Small intestine (tissue), 7 donors: ENCODE data around the gene RBM47. TPM values are rescaled to one million over a fixed set of nuclear protein-coding genes. Genes with fewer than 3 reads are reported as not detected.

Experiments used
- DNase-seq, 2 donors: peaks; one replicate each; pipeline versions ENCODE4 v3.0.0 to v3.0.0-alpha.2; 2013
- FAIRE-seq: peaks from 2 replicates; lab custom pipeline; 2012; peaks lifted over from hg19 to GRCh38; lab: Jason Lieb, UNC
- H3K27ac ChIP-seq, 3 donors: one replicate each; pipeline ENCODE4 v1.5.1; 2013; ENCODE audit warnings: low read length in 2 of 3, mild to moderate bottlenecking in 2 of 3, control low read depth in 1 of 3, inconsistent platforms in 1 of 3, low read depth in 1 of 3, moderate library complexity in 1 of 3
- H3K27me3 ChIP-seq, 3 donors: one replicate each; pipeline ENCODE4 v1.6.1; 2013; ENCODE audit warnings: low read length in 3 of 3, inconsistent platforms in 1 of 3; ENCODE audit not compliant: control insufficient read depth in 3 of 3, insufficient read depth in 3 of 3
- H3K36me3 ChIP-seq, 3 donors: one replicate each; pipeline ENCODE4 v1.6.1; 2013; ENCODE audit warnings: low read length in 3 of 3, inconsistent platforms in 1 of 3, low read depth in 1 of 3, mild to moderate bottlenecking in 1 of 3, moderate library complexity in 1 of 3; ENCODE audit not compliant: control insufficient read depth in 3 of 3, insufficient read depth in 2 of 3
- H3K4me1 ChIP-seq, 3 donors: one replicate each; pipeline ENCODE4 v1.6.1; 2013; ENCODE audit warnings: low read length in 2 of 3, inconsistent platforms in 1 of 3, low read depth in 1 of 3, mild to moderate bottlenecking in 1 of 3, moderate library complexity in 1 of 3; ENCODE audit not compliant: control insufficient read depth in 3 of 3, insufficient read depth in 2 of 3
- H3K4me3 ChIP-seq, 3 donors: one replicate each; pipeline ENCODE4 v1.5.1; 2013; ENCODE audit warnings: low read length in 3 of 3, control low read depth in 1 of 3, inconsistent platforms in 1 of 3, low read depth in 1 of 3, mild to moderate bottlenecking in 1 of 3, moderate library complexity in 1 of 3
- H3K9me3 ChIP-seq, 2 donors: one replicate each; pipeline ENCODE4 v1.6.1; 2013; ENCODE audit warnings: low read depth in 1 of 2, low read length in 1 of 2; ENCODE audit not compliant: control insufficient read depth in 2 of 2, insufficient read depth in 1 of 2
- WGBS, 3 donors: extraction: QIAGEN DNeasy Blood & Tissue Kit; methylation state at CpG; one replicate each; pipeline ENCODE4 v1.1.7; 2013; 5-methylcytosine and 5-hydroxymethylcytosine counted together
- polyA plus RNA-seq, 4 donors: library from polyadenylated mRNA; stranded (reverse) in 3 of 4; unstranded in 1 of 4; fragments of 200-250 nt in 3 of 4; fragments of 120-200 nt in 1 of 4; gene quantifications; one replicate each; pipeline versions ENCODE4 v1.2.1 to v1.2.3, GENCODE V29; 2013
- donor health status: healthy with polysubstance abuse.
- donor health status: control.
- donor health status: control.
- donor health status: Bipolar disorder and iron deficiency.
- donor health status: healthy.

Gene RBM47
- polyA plus RNA-seq, 4 donors = 49.5 to 127 (median 106) TPM

DNA sequence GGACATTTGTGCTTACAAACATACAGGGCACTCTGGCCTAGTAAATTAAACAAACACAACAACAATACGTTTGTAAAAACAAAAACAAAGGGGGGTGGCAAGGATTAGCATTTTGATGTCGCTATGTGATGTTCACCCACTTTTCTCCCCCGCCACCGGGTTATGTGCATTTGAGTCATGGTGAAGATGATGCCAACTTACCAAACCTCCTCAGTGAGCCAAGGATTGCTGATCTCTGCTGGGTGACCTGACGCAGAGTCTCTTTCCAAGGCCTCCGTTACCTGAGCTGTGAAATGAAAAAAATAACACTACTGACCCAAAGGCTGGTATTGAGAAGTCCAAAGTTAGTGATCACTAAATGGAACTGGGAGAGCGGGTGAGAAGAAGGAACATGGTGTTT lies 85.4 kb downstream of the RBM47 start:
- no peaks in the 10 kb centered on the region for H3K27me3 ChIP-seq
- FAIRE-seq (no peak), DNase-seq (no peak)
- WGBS, 3 donors = 89 to 93% (median 90%) methylated on average over 7 of the region's 7 CpGs
- H3K4me3 ChIP-seq = no peak overlapping the region
- H3K27ac ChIP-seq = no peak overlapping the region
- H3K4me1 ChIP-seq = peaks cover 0 to 32% (median 2%) of the 10 kb centered on the region in 3 donors
- H3K9me3 ChIP-seq = peaks cover 0 to 3% of the 10 kb centered on the region in 2 donors
- H3K36me3 ChIP-seq = peaks cover 0 to 6% (median 0%) of the 10 kb centered on the region in 3 donors

- H3K9me3 ChIP-seq = peaks cover 0 to 3% of the 10 kb centered on the region in 2 donors
- no peak for DNase-seq
- no peak overlapping the region for H3K4me3 ChIP-seq
- FAIRE-seq = no peak
- H3K4me1 ChIP-seq = peaks cover 0 to 10% (median 0%) of the 10 kb centered on the region in 3 donors
- peaks cover 0 to 15% (median 0%) of the 10 kb centered on the region in 3 donors for H3K36me3 ChIP-seq
- no peaks in the 10 kb centered on the region for H3K27me3 ChIP-seq
- H3K27ac ChIP-seq = peak overlapping the region in 1 of 3 donors; percentile 78
- WGBS, 3 donors = 81 to 84% (median 82%) methylated on average over 7 of the region's 7 CpGs
Measured at GRCh38 chr4:40540800-40541199, 88.9 kb downstream of the RBM47 start.

DNA sequence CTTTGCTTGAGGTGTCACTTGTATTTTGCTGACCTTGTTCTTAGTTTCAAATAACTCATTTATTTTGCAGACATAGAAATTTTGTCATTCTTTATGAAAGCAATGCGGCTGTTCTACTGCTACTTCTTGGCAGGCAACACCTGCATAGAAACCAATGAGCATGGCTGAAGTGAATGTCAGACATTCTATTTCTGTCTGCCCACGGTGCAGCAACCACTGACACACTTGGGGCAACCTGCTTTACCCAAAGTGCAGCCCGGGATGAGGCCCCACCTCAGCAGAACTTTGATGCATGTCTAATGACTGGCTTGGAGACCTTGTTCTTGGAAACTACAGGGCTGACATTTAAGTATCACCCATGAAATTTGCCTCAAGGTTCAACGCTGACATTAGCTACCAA lies 93.6 kb downstream of the RBM47 start:
- no peaks in the 10 kb centered on the region for H3K9me3 ChIP-seq
- H3K4me3 ChIP-seq = no peak overlapping the region
- WGBS, 3 donors = 85 to 92% (median 85%) methylated on average over 4 of the region's 4 CpGs
- H3K4me1 ChIP-seq = peaks cover 0 to 6% (median 0%) of the 10 kb centered on the region in 3 donors
- no peaks in the 10 kb centered on the region for H3K27me3 ChIP-seq
- FAIRE-seq (no peak), DNase-seq (no peak)
- H3K27ac ChIP-seq = no peak overlapping the region
- peaks cover 0 to 9% (median 0%) of the 10 kb centered on the region in 3 donors for H3K36me3 ChIP-seq

DNA sequence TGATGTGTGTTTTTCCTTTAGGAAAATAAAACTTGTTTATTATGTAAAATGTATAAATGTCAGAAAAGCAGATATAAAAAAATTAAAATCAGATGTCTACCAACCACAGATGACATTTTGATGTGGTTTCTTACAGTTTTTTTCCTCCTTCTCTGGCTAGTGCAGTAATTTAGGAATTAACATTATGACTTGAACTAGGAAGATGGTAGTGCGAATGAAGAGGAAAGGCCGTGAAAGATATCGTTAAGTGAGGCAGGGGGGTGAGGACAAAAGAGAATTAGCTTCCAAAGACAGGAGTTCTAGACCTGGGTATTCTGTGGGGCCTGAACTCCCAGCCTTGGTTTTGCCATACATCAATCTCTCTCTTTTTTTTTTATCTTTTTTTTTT lies 98.0 kb downstream of the RBM47 start:
- no peak for FAIRE-seq
- Histone ChIP-seq H3K4me3 (no peak overlapping the region), H3K9me3 (no peaks in the 10 kb centered on the region), H3K27me3 (no peaks in the 10 kb centered on the region), H3K4me1 (peaks cover 0 to 8% (median 0%) of the 10 kb centered on the region in 3 donors), H3K36me3 (peaks cover 0 to 5% (median 0%) of the 10 kb centered on the region in 3 donors), H3K27ac (peak overlapping the region in 1 of 3 donors; percentile 22)
- DNase-seq = no peak
- WGBS, 3 donors = 68 to 90% (median 84%) methylated on average over 3 of the region's 3 CpGs

- DNase-seq = peak; percentile 45 to 90
- no peak for FAIRE-seq
- peak overlapping the region; percentile 6 to 58 (median 22) for H3K27ac ChIP-seq
- no peaks in the 10 kb centered on the region for H3K27me3 ChIP-seq
- peaks cover 0 to 4% (median 0%) of the 10 kb centered on the region in 3 donors for H3K36me3 ChIP-seq
- H3K4me3 ChIP-seq = no peak overlapping the region
- peaks cover under 1 to 11% (median 2%) of the 10 kb centered on the region in 3 donors for H3K4me1 ChIP-seq
- no peaks in the 10 kb centered on the region for H3K9me3 ChIP-seq
- WGBS, 3 donors = 47 to 78% (median 66%) methylated on average over 10 of the region's 10 CpGs
Measured at GRCh38 chr4:40530961-40531635, 98.6 kb downstream of the RBM47 start.

DNA sequence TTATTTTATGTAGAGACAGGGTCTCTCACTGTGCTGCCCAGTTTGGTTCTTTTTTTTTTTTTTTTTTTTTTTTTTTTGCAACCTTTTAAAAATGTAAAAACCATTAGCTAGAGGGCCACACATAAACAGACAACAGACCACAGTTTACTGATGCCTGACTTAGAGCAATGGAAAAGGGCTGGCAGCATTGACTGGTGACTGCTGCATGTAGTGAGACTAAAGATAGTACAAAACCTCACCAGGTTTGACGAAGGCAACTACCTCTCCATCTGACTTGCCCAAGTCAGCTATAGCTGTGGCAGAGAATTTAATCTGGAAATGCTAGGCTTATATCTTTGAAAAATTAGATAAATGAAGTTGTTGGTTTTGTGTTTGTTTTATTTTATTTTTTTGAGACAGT lies 102.9 kb downstream of the RBM47 start:
- peak overlapping the region in 1 of 3 donors; percentile 84 for H3K27ac ChIP-seq
- FAIRE-seq = no peak
- WGBS, 3 donors = 92 to 100% (median 96%) methylated on average over 1 of the region's 1 CpG
- peaks cover 0 to 5% (median 0%) of the 10 kb centered on the region in 3 donors for H3K36me3 ChIP-seq
- H3K4me3 ChIP-seq = no peak overlapping the region
- DNase-seq = no peak
- no peaks in the 10 kb centered on the region for H3K27me3 ChIP-seq
- no peaks in the 10 kb centered on the region for H3K9me3 ChIP-seq
- H3K4me1 ChIP-seq = peaks cover 2 to 17% (median 5%) of the 10 kb centered on the region in 3 donors

GRCh38 chr4:40525752-40526598 lies 103.7 kb downstream of the RBM47 start:
- Histone ChIP-seq H3K27ac (peak overlapping the region; percentile 26 to 84 (median 50)), H3K9me3 (no peaks in the 10 kb centered on the region), H3K4me1 (peaks cover 2 to 13% (median 5%) of the 10 kb centered on the region in 3 donors), H3K27me3 (no peaks in the 10 kb centered on the region), H3K4me3 (no peak overlapping the region), H3K36me3 (peaks cover 0 to 5% (median 0%) of the 10 kb centered on the region in 3 donors)
- WGBS, 3 donors = 41 to 58% (median 55%) methylated on average over 8 of the region's 8 CpGs
- no peak for FAIRE-seq
- DNase-seq = peak; percentile 38 to 68

DNA sequence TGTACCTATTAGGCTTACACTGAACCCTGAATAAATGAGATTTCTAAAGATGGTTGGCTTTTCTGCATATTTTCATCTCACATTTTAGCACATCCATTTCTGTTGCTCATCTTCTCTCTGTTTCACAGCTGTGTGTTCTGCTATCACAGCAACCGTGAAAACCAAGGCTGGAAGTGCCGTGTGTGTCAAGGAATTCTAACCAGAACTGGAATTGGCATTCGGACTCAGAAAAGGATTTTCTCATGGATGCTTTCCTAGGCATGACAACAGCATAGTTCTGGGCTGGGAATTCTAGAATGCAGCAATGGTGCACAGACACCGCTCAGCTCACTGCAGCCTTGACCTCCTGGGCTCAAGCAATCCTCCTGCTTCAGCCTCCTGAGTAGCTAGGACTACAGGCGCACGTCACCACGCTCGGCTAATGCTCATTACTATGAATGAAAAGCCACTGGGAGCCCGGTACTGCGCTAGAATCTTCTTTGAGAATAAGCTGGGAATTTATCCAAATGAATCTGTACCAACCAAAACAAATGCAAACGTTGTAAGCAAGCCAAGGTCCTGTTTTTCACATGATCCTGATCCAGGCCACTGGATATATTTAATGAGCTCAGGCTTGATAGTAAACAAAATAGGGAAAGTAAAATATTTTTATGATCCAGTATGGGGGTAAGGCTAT lies 105.2 kb downstream of the RBM47 start:
- Histone ChIP-seq H3K4me3 (no peak overlapping the region), H3K27me3 (no peaks in the 10 kb centered on the region), H3K9me3 (no peaks in the 10 kb centered on the region), H3K4me1 (peaks cover 2 to 9% (median 5%) of the 10 kb centered on the region in 3 donors), H3K36me3 (peaks cover 0 to 2% (median 0%) of the 10 kb centered on the region in 3 donors), H3K27ac (no peak overlapping the region)
- WGBS, 3 donors = 67 to 85% (median 83%) methylated on average over 11 of the region's 11 CpGs
- no peak for DNase-seq
- no peak for FAIRE-seq
